Stomach (tissue), 4 donors: ENCODE data around the gene MFAP4.

ENCODE experiments used
- EP300 ChIP-seq: sonication (generic); formaldehyde crosslinking; IDR thresholded peaks from one replicate; pipeline ENCODE4 v1.6.1; 2017; ENCODE audit warnings: antibody characterized with exemption
- POLR2A ChIP-seq, 4 donors: fragments of 450-650 bp; IDR thresholded peaks; one replicate each; pipeline ENCODE4 v1.6.1; 2016; ENCODE audit warnings: antibody characterized with exemption in 4 of 4, control low read depth in 2 of 4, mild to moderate bottlenecking in 1 of 4, moderate library complexity in 1 of 4

- no peak for TF ChIP-seq POLR2A (IDR thresholded peaks at IDR 0.05)
- TF ChIP-seq EP300, result no peak
Measured at GRCh38 chr17:19359856-19360255, 27.1 kb downstream of the MFAP4 start.
